ENCODE results near the gene SLC45A3.

DNA sequence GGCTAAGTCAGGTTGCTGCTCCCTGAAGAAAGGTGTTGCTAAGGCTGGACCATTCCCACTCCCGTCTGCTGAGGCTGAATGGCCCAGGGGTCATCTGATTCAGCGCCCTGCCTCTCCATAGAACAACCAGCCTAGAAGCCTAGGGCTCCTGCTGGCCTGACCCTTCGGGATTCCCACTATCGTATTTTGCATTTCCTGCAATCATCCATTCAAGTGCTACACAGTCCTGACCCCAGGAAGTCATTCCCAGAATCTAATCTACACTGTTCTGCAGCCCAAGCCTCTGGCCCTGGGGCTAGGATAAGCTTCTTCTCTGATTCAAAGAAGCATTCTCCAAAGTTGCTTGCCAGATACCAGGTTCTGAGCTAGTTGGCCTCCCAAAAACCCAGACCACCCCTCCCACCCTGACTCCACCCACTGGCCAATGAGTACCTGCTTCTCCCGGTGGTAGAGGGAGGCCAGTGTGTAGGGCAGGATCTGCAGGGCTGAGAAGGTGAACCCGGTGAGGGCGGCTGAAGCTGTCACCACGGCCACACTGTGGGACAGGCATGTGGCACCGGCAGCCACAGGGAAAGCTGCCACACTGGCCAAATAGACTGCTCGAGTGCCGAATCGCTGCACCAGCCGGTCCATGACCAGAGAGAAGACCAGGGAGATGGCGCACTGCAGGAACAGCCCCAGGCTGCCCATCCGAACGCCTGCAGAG lies 18.7 kb downstream of the SLC45A3 start:
- TF ChIP-seq, protein P1, sequence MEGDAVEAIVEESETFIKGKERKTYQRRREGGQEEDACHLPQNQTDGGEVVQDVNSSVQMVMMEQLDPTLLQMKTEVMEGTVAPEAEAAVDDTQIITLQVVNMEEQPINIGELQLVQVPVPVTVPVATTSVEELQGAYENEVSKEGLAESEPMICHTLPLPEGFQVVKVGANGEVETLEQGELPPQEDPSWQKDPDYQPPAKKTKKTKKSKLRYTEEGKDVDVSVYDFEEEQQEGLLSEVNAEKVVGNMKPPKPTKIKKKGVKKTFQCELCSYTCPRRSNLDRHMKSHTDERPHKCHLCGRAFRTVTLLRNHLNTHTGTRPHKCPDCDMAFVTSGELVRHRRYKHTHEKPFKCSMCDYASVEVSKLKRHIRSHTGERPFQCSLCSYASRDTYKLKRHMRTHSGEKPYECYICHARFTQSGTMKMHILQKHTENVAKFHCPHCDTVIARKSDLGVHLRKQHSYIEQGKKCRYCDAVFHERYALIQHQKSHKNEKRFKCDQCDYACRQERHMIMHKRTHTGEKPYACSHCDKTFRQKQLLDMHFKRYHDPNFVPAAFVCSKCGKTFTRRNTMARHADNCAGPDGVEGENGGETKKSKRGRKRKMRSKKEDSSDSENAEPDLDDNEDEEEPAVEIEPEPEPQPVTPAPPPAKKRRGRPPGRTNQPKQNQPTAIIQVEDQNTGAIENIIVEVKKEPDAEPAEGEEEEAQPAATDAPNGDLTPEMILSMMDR (IDR thresholded peaks at IDR 0.05 in 2 of 3, conservative IDR thresholded peaks at IDR 0.05 in 1 of 3; ENCODE audit: borderline replicate concordance in 1 of 3, insufficient read depth in 1 of 3, low read depth in 2 of 3, low read length in 2 of 3) = no peak
- TF ChIP-seq, protein P2, sequence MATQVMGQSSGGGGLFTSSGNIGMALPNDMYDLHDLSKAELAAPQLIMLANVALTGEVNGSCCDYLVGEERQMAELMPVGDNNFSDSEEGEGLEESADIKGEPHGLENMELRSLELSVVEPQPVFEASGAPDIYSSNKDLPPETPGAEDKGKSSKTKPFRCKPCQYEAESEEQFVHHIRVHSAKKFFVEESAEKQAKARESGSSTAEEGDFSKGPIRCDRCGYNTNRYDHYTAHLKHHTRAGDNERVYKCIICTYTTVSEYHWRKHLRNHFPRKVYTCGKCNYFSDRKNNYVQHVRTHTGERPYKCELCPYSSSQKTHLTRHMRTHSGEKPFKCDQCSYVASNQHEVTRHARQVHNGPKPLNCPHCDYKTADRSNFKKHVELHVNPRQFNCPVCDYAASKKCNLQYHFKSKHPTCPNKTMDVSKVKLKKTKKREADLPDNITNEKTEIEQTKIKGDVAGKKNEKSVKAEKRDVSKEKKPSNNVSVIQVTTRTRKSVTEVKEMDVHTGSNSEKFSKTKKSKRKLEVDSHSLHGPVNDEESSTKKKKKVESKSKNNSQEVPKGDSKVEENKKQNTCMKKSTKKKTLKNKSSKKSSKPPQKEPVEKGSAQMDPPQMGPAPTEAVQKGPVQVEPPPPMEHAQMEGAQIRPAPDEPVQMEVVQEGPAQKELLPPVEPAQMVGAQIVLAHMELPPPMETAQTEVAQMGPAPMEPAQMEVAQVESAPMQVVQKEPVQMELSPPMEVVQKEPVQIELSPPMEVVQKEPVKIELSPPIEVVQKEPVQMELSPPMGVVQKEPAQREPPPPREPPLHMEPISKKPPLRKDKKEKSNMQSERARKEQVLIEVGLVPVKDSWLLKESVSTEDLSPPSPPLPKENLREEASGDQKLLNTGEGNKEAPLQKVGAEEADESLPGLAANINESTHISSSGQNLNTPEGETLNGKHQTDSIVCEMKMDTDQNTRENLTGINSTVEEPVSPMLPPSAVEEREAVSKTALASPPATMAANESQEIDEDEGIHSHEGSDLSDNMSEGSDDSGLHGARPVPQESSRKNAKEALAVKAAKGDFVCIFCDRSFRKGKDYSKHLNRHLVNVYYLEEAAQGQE (IDR thresholded peaks at IDR 0.05; ENCODE audit: low read depth) = no peak
- TF ChIP-seq POLR2A (IDR thresholded peaks at IDR 0.05; ENCODE audit: borderline replicate concordance, extremely low read depth, insufficient read depth, insufficient read length) (no peak), EZH2 (IDR thresholded peaks at IDR 0.05) (no peak), RAD21 (IDR thresholded peaks at IDR 0.05; ENCODE audit: low read depth) (no peak), POLR2AphosphoS5 (IDR thresholded peaks at IDR 0.05; ENCODE audit: low read depth, low read length) (no peak), YY1 (IDR thresholded peaks at IDR 0.05; ENCODE audit: extremely low read depth, insufficient replicate concordance, low read depth, low read length) (no peak), ZFX (IDR thresholded peaks at IDR 0.05) (no peak), SP1 (IDR thresholded peaks at IDR 0.05; ENCODE audit: low read depth) (no peak)
- TF ChIP-seq, protein P3, sequence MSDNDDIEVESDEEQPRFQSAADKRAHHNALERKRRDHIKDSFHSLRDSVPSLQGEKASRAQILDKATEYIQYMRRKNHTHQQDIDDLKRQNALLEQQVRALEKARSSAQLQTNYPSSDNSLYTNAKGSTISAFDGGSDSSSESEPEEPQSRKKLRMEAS (IDR thresholded peaks at IDR 0.05) = no peak
- TF ChIP-seq, protein P4, sequence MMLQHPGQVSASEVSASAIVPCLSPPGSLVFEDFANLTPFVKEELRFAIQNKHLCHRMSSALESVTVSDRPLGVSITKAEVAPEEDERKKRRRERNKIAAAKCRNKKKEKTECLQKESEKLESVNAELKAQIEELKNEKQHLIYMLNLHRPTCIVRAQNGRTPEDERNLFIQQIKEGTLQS (IDR thresholded peaks at IDR 0.05) = no peak
